Gastroesophageal sphincter (tissue), 4 donors: ENCODE data around the gene KLRF2. TPM values are rescaled to one million over a fixed set of nuclear protein-coding genes. Genes with fewer than 3 reads are reported as not detected.
A peak's percentile ranks its signal among the peaks of the same experiment; 100 is the strongest.

Experiments used
- ATAC-seq: fragments of 150-250 bp; one replicate; pipeline ENCODE4 v1.9.1; 2016; ENCODE audit warnings: mild to moderate bottlenecking, moderate library complexity
- H3K27ac ChIP-seq, 4 donors: fragments of 200-600 bp; sonication (generic) in 3 of 4; 1 replicate in 3 of 4; 2 replicates in 1 of 4; pipeline ENCODE4 v1.5.1; 2016 to 2019
- H3K27me3 ChIP-seq: fragments of 200-600 bp; sonication (generic); one replicate; pipeline ENCODE4 v1.5.1; 2019
- H3K36me3 ChIP-seq, 2 donors: fragments of 200-600 bp; sonication (generic); one replicate each; pipeline ENCODE4 v1.5.1; 2019; ENCODE audit warnings: control low read depth in 1 of 2
- H3K4me1 ChIP-seq, 3 donors: fragments of 200-600 bp; sonication (generic); 1 replicate in 2 of 3; 2 replicates in 1 of 3; pipeline ENCODE4 v1.5.1; 2016 to 2019; ENCODE audit warnings: control low read depth in 2 of 3
- H3K4me3 ChIP-seq, 2 donors: fragments of 200-600 bp; sonication (generic); one replicate each; pipeline ENCODE4 v1.5.1; 2019; ENCODE audit warnings: mild to moderate bottlenecking in 1 of 2, moderate library complexity in 1 of 2
- H3K9me3 ChIP-seq, 3 donors: fragments of 200-600 bp; sonication (generic); one replicate each; pipeline ENCODE4 v1.5.1; 2017 to 2019; ENCODE audit warnings: control low read depth in 2 of 3
- EP300 ChIP-seq: sonication (generic); formaldehyde crosslinking; IDR thresholded peaks from one replicate; pipeline ENCODE4 v1.6.1; 2017; ENCODE audit warnings: antibody characterized with exemption, mild to moderate bottlenecking
- POLR2A ChIP-seq, 2 donors: fragments of 450-650 bp; IDR thresholded peaks; one replicate each; pipeline ENCODE4 v1.6.1; 2017; ENCODE audit warnings: antibody characterized with exemption in 2 of 2, mild to moderate bottlenecking in 2 of 2, moderate library complexity in 1 of 2
- POLR2AphosphoS5 ChIP-seq: sonication (generic); formaldehyde crosslinking; IDR thresholded peaks from one replicate; pipeline ENCODE4 v1.6.1; 2017; ENCODE audit warnings: antibody characterized with exemption
- WGBS, 2 donors: methylation state at CpG; one replicate each; pipeline ENCODE4 v1.1.5; 2018; ENCODE audit warnings: low coverage in 1 of 2; 5-methylcytosine and 5-hydroxymethylcytosine counted together
- total RNA-seq, 4 donors: library from RNA; depleted of rRNA; stranded (reverse); fragments of >200 nt; gene quantifications; one replicate each; pipeline ENCODE4 v1.1.0, GENCODE V29; 2016
- TF ChIP-seq, protein P1 (sequence below), 4 experiments: fragments of 200-600 bp in 2 of 4; fragments of 450-650 bp in 2 of 4; sonication (generic) in 1 of 4; IDR thresholded peaks; one replicate each; pipeline ENCODE4 v1.5.1; 2017 to 2019; ENCODE audit warnings: antibody characterized with exemption in 4 of 4, mild to moderate bottlenecking in 2 of 4, moderate library complexity in 2 of 4

Gene KLRF2
- total RNA-seq, 4 donors from 2014 or later = not detected

DNA sequence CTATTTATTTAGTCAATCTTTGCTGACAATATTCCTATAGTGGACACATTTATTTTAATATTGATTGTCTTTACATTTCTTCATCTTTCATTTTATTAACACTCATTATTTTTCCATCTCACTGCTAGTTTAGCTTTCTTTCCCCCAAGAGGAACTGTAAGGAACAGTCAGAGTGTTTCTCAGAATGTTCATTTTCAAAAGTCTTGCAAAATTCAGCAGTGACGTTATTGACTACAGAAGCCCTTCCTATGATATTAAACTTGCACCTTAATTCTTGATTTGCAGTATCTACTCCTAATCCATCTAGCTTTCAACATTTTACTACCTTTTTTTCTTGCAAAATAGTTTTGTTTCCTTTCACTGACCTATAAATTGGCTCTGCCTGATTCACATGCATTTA is 25.1 kb upstream of the KLRF2 start:
- H3K4me1 ChIP-seq = no peaks in the 10 kb centered on the region
- TF ChIP-seq, protein P1, sequence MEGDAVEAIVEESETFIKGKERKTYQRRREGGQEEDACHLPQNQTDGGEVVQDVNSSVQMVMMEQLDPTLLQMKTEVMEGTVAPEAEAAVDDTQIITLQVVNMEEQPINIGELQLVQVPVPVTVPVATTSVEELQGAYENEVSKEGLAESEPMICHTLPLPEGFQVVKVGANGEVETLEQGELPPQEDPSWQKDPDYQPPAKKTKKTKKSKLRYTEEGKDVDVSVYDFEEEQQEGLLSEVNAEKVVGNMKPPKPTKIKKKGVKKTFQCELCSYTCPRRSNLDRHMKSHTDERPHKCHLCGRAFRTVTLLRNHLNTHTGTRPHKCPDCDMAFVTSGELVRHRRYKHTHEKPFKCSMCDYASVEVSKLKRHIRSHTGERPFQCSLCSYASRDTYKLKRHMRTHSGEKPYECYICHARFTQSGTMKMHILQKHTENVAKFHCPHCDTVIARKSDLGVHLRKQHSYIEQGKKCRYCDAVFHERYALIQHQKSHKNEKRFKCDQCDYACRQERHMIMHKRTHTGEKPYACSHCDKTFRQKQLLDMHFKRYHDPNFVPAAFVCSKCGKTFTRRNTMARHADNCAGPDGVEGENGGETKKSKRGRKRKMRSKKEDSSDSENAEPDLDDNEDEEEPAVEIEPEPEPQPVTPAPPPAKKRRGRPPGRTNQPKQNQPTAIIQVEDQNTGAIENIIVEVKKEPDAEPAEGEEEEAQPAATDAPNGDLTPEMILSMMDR (IDR thresholded peaks at IDR 0.05) = no peak
- TF ChIP-seq EP300 = no peak
- TF ChIP-seq POLR2AphosphoS5 = no peak
- TF ChIP-seq POLR2A (IDR thresholded peaks at IDR 0.05) = no peak
- ATAC-seq = no peak
- H3K27ac ChIP-seq = no peak overlapping the region
- peaks cover 0 to 7% of the 10 kb centered on the region in 2 donors for H3K36me3 ChIP-seq
- no peak overlapping the region for H3K4me3 ChIP-seq
- H3K9me3 ChIP-seq = no peaks in the 10 kb centered on the region
- H3K27me3 ChIP-seq = no peaks in the 10 kb centered on the region
- 71 to 82% methylated on average over 1 of the region's 1 CpG for WGBS, 2 donors

DNA sequence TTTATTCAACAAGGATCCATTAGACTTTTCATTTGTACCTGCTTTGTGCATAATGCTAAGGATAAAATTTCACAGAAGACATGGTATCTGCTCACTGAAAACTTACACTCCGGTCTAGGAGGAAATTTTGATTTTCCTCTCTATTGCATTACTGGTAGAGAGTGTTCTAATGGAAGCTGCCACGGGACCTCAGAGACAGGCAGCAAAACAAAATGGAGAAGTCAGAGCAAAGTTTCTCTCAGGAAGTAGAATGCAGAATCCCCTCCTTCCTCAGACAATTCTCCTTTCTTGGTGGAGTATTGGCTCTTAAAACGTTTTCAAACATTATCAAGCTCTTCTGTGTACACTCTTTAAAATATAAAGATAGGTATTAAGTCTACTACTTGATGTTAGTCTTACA is 24.4 kb upstream of the KLRF2 start:
- Histone ChIP-seq H3K9me3 (no peaks in the 10 kb centered on the region), H3K4me1 (no peaks in the 10 kb centered on the region), H3K27me3 (no peaks in the 10 kb centered on the region), H3K27ac (no peak overlapping the region), H3K4me3 (no peak overlapping the region), H3K36me3 (peaks cover 0 to 7% of the 10 kb centered on the region in 2 donors)
- WGBS, 2 donors = 62 to 64% methylated on average over 3 of the region's 3 CpGs
- no peak for TF ChIP-seq POLR2A (IDR thresholded peaks at IDR 0.05)
- TF ChIP-seq, protein P1 (IDR thresholded peaks at IDR 0.05) = no peak
- TF ChIP-seq EP300 = no peak
- no peak for TF ChIP-seq POLR2AphosphoS5
- no peak for ATAC-seq

DNA sequence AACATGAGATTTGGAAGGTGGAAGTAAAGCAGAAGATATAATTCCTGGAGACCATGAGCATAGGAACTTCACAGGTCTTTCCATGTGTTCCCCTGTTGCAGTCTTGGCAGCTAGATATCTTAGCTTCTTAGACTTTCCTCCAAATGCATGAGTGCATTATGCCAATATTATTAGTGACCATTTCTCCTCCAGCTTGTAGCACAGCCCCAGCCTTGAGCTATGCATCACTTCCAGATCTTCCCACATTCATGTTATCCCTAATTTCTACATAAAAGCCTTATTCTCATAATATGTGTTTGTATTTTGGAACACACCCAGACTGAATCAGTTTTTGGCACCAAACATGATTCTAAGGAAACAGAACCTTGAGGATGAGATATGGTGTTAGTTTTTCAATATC is 23.2 kb upstream of the KLRF2 start:
- H3K9me3 ChIP-seq = peaks cover 0 to 5% (median 0%) of the 10 kb centered on the region in 3 donors
- H3K4me3 ChIP-seq = no peak overlapping the region
- ATAC-seq = no peak
- H3K36me3 ChIP-seq = peaks cover 0 to 7% of the 10 kb centered on the region in 2 donors
- no peak overlapping the region for H3K27ac ChIP-seq
- TF ChIP-seq EP300 = no peak
- no peak for TF ChIP-seq POLR2A (IDR thresholded peaks at IDR 0.05)
- TF ChIP-seq POLR2AphosphoS5 = no peak
- TF ChIP-seq, protein P1 (IDR thresholded peaks at IDR 0.05) = no peak
- H3K27me3 ChIP-seq = no peaks in the 10 kb centered on the region
- H3K4me1 ChIP-seq = no peaks in the 10 kb centered on the region

DNA sequence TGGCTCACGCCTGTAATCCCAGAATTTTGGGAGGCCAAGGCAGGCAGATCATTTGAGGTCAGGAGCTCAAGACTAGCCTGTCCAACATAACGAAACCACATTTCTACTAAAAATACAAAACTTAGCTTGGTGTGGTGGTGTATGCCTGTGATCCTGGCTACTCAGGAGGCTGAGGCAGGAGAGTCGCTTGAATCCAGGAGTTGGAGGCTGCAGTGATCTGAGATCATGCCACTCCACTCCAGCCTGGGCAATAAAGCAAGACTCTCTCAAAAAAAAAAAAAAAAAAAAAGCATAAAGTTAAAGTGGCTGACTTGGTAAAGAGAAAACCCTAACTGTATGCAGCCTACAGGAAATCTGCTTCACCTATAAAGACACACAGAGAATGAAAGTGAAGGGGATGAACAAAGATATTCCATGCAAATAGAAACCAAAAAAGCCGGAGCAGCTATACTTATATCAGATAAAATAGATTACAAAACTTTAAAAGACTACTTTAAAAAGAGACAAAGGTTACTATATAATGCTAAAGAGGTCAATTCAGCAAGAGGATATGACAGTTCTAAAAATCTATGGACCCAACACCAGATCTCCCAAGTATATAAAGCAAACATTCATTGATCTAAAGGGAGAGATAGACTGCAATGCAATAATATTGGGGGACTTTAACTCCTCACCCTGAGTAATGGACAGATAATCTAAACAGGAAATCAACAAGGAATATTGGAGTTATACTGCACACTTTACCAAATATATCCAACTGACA is 16.2 kb upstream of the KLRF2 start:
- peaks cover 0 to 17% (median 0%) of the 10 kb centered on the region in 3 donors for H3K9me3 ChIP-seq
- 63 to 78% methylated on average over 1 to 4 of the region's 4 CpGs for WGBS, 2 donors
- no peaks in the 10 kb centered on the region for H3K36me3 ChIP-seq
- peak overlapping the region in 1 of 4 donors; percentile 0 for H3K27ac ChIP-seq
- H3K27me3 ChIP-seq = no peaks in the 10 kb centered on the region
- TF ChIP-seq EP300 = no peak
- no peak for TF ChIP-seq POLR2A (IDR thresholded peaks at IDR 0.05)
- TF ChIP-seq, protein P1 (IDR thresholded peaks at IDR 0.05) = no peak
- TF ChIP-seq POLR2AphosphoS5 = no peak
- H3K4me1 ChIP-seq = no peaks in the 10 kb centered on the region
- peak overlapping the region in 1 of 2 donors; percentile 18 for H3K4me3 ChIP-seq
- no peak for ATAC-seq

DNA sequence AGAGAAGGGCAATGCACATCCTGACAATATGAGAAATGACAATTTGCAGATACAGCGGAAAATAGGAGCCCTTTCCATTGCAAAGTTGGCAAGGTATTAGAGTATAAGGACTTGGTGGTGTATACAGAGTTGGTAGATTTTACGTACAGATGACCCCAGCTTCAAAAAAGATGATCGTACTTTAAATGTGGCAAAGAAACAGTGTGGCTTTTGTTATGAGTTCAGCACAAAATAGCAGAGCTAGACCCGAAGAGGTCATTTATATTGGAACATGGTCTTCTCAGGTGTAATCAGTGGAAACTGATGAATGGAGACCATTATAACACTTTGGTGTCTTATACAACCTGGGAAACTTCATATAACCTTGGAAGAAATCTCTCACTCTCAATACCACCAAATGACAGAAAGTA is 14.4 kb upstream of the KLRF2 start:
- whole genome bisulfite sequencing, 2 donors = 40 to 61% methylated on average over 4 of the region's 4 CpGs

More for the DNA sequence above, 14.4 kb upstream of the KLRF2 start:
- no peaks in the 10 kb centered on the region for H3K27me3 ChIP-seq
- H3K36me3 ChIP-seq = no peaks in the 10 kb centered on the region
- no peak for ATAC-seq
- H3K27ac ChIP-seq = peak overlapping the region in 3 of 4 donors; percentile 0 to 75 (median 9)
- peaks cover 0 to 17% (median 0%) of the 10 kb centered on the region in 3 donors for H3K9me3 ChIP-seq
- H3K4me3 ChIP-seq = peak overlapping the region; percentile 24 to 42
- H3K4me1 ChIP-seq = no peaks in the 10 kb centered on the region
- TF ChIP-seq, protein P1 (IDR thresholded peaks at IDR 0.05) = no peak
- TF ChIP-seq EP300 = no peak
- TF ChIP-seq POLR2AphosphoS5 = no peak
- TF ChIP-seq POLR2A (IDR thresholded peaks at IDR 0.05) = no peak
